NK-92 treated with Interleukin-12 subunit alpha and Interleukin-12 subunit beta, amount 100 ng/mL, for 24 hours (cell line): ENCODE measurements around the gene MXRA8.

ENCODE experiments used
- DNase-seq: peaks from one replicate; lab custom pipeline; 2025; lab: John Stamatoyannopoulos, UW

Gene MXRA8

GRCh38 chr1:1366699-1367066 is 8.3 kb upstream of the MXRA8 start:
- DNase-seq = no peak

DNA sequence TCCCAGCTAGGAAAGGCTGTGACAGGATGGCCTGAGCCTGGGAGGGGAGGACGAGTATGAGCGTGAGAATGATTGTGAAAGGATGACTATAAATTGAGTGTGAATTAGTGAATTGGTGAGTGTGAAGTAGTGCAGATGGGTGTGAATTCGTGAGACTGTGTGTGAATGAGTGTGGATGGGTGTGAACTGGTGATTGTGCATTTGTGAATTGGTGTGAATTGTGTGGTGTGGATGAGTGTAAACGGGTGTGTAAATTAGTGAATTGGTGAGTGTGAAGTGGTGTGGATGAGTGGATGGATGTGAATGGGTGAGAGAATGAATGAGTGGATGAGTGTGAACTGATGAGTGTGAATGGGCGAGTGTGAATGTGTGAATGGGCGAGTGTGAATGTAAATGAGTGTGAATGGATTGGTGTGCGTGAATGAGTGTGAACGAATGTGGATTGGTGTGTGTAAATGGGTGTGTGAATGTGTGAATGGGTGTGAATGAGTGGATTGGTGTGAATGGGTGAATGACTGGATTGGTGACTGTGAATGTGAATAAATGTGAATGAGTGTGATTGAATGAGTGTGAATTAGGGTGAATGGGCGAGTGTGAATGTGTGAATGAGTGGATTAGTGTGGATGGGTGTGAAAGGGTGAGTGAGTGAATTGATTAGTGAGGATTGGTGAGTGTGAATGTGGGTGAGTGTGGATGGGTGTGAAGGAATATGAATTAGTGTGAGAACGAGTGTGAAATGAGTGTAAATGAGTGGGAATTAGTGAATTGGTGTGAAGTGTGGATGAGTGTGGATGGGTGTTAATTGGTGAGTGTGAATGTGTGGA is 7.7 kb upstream of the MXRA8 start:
- no peak for DNase-seq

- no peak for DNase-seq
Measured at GRCh38 chr1:1364266-1364665, 5.9 kb upstream of the MXRA8 start.

DNA sequence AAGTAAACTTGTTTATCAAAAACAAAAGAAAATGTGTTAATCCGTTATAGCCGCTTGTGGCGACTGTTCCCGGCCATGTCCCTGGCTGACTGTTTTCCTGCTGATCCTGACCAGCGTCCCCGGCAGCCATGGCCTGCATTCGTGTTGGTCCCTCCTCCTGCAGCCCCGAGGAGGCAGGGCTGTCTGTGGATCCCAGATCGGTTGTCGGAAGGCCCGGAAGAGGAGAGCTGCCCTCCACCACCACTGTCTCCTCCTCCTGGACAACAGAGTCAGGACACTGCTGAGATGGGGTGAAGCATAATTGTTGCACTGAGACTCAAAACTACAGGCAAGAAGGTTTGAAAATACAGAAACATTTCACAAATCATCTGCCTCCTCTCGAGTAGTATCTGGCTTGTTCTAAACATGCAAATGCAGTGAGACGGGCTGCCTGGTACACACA is 3.6 kb upstream of the MXRA8 start:
- DNase-seq = no peak

- DNase-seq = no peak
Measured at GRCh38 chr1:1361233-1361981, 3.1 kb upstream of the MXRA8 start.

- DNase-seq = no peak
Measured at GRCh38 chr1:1360506-1361169, 2.3 kb upstream of the MXRA8 start.

GRCh38 chr1:1359664-1360468 is 1.5 kb upstream of the MXRA8 start:
- no peak for DNase-seq

- DNase-seq = no peak
Measured at GRCh38 chr1:1359308-1359663, 931 bp upstream of the MXRA8 start.

DNA sequence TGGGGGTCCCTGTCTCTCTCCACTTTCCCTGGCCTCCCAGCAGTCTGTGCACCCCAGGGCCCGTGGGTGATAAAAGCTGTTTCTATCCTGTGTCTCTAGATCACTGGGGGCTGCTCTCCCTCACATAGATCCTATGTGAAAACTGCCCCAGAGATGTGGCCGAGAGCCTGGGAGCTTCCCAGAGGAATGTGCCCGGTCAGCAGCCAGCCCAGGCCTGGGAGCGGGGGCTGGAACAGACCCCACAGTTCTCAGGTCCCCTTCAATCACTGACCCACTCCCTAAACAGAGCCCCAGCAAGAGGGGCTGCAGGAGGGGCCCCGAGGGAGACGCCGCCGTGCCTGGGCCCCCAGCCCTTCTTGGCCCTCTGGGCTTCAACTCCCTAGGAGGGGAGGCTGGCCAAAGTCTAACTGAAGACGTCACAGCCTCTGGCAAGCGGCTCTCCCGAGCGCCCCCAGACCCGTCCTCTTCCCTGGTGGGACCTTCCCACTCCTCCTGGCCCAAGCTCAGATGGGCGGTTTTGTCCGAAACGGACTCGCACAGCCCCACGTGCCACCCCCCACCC is 403 bp downstream of the MXRA8 start:
- no peak for DNase-seq

DNA sequence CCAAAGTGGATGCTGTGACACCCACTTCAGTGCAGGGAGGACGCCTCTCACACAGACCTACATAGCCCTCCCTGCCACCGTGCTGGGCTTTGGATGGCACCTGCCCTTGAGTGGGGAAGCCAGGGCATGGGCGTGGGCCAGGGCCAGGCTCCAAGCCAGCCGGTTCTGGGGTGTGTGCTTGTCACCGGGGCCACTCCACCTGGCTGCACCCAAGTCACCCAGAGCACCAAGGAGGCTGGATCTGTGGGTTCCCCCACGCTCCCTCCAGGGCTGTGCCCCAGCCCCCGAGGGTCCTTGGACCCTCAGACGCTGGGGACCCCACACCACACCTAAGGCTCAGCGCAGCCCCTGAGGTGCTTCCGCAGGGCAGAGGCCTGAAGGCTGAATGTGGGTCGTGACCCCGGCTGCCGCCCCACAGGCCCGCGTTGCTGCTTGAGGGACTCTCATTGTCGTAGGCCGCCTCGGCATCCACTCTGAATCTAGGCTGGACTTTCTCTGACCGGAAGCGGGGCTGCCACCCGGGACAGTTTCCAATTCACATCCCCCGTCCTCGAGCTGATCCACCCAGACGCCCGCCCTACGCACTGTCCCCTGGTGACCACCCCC is 1.5 kb downstream of the MXRA8 start:
- no peak for DNase-seq

GRCh38 chr1:1356166-1356795 is 2.1 kb downstream of the MXRA8 start:
- no peak for DNase-seq

DNA sequence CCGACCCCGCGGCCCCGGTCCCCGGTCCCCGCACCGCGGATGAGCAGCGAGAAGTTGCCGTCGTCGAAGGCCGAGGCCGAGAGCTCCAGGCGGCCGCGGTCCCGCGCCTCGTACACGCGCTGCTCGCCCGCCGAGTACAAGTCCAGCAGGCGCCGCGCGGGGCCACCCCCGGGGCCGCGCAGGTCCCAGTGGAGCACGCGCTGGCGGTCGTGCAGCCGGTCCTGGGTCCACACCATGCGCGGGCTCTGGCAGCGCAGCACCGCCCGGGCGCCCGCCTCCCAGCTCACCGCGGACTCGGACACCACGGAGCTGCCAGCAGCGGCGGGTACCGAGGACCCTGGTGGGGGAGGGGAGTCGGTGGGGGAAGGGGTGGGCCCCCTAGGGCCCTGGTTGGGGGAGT is 2.9 kb downstream of the MXRA8 start:
- no peak for DNase-seq

- no peak for DNase-seq
Measured at GRCh38 chr1:1354271-1355247, 3.8 kb downstream of the MXRA8 start.

- DNase-seq = no peak
Measured at GRCh38 chr1:1353389-1354151, 4.8 kb downstream of the MXRA8 start.

DNA sequence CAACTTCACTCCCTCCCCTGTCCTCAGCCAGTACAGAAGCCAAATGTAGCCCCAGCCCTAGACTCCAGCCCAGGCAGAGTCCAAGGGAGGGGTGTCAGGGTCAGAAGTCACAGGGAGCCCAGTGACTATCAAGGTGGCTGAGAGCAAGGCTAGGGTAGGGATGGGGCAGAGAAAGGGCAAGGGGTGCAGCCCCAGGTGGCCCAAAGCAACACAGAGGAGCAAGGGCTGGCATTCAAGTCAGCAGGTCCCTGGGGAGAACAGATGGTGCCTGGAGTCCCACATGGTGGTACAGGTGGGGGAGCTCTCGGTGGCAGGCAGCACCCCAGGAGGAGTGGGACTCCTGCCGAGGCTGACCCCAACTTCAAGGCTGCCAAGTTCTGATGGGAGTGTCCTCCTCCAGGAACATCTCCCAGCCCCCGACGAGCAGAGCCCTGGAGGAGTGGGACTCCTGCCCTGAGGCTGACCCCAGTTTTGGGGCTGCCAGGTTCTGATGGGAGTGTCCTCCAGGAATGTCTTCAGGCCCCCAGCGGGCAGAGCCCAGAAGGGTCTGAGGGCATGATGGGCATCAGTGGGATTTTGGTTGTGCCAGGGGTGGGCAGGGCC is 5.5 kb downstream of the MXRA8 start:
- no peak for DNase-seq

DNA sequence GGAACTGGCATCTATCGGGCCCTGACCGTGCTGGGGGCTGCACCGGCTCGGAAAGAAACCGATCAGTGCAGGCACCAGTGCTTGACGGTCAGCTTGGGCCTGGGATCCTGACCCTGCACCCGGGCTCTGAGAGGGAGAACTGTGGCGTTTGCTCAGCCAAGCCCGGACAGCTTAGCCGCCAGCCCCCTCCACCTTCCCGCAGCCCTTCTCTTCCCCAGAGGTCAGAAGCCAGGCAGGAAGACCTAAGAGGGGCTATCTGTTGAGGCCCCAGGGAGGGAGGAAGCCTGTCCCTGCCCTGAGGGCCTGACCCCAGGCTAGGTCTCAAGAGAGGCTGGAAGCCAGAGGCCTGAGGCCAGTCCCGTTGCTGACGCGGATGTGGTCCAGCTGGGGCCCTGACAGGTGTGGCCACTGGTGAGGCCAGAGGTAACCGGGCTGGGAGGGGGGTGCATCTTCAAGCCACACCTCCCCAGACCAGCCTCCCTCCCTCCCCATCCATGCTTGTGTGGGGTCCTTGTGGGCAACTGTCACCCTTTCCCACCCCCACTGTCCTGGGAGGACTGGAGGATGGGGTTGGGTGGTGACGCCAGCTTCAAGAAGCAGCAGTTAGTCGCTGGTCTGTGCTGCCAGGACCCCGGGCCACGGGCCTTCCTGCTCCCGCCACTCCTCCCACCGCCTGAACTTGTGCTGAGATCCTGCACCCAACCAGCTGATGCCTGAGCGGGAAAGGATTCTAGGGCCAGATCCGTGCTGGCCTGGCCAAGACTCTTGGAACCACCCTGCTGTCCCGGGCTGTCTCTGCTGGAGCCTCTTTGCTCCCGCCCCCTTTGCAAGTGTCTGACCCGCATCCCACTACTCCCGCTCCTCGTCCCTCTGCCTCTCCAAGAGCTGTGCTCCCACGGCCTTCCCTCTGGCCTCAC is 6.6 kb downstream of the MXRA8 start:
- DNase-seq = no peak

DNA sequence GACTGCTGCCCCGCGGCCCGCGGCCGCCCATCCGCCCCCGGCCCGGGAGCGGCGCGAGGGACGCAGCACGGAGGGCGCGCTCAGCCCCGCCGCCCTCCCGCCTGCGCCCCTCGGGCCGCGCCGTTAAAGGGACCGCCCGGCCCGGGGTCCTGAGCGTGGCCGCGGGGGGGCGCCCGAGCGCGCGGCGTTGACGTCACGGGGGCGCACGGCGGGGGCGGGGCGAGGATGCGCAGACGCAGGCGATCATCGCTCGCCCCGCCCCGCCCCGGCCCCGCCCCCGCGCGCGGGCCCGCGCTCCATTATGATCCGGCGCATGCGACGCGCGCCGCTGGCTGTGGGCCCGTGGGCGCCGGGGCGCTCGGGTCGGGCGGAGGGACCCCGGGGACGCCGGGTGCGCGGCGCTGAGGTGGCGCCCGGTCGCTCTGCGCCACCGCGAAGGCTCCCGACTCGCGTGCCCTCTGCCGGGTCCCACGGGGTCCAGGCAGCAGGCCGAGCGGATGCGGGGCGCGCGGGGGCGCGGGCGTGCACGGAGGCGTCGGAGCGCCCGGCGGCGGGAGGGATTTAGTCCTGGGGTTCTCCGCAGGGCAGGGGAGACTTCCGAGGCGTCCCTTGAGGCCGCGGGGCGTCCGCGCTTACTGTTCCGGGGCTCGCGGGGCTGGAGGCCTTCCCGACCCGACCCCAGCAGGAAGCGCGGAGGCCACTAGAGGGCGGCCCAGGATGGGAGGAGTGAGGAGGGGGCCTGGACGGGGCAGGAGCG is 8.9 kb downstream of the MXRA8 start, which contains the start of gene DVL1:
Gene DVL1 (minus strand): TSS at position 163 of the 757 bp plus-strand sequence. CDS start 353 bp downstream, outside the sequence.
- DNase-seq = peak; percentile 56
